HG02623 (cell line): ENCODE measurements around the gene VPS26C.
A peak's percentile ranks its signal among the peaks of the same experiment; 100 is the strongest.

Source experiments
- ATAC-seq: cut with Tn5 transposase; IDR thresholded peaks from one replicate; pipeline ENCODE4 v1.9.1; 2021; ENCODE audit warnings: moderate library complexity; ENCODE audit not compliant: unreplicated experiment

VPS26C gene

GRCh38 chr21:37266515-37267221, 466 bp downstream of the VPS26C start:
- ATAC-seq: peak; percentile 1

- no peak for ATAC-seq
Observed at GRCh38 chr21:37264808-37265207, 2.3 kb downstream of the VPS26C start.

- no peak for ATAC-seq
Observed at GRCh38 chr21:37263827-37264600, 3.1 kb downstream of the VPS26C start.

GRCh38 chr21:37259426-37259825, 7.7 kb downstream of the VPS26C start:
- no peak for ATAC-seq

- peak; percentile 65 for ATAC-seq
Observed at GRCh38 chr21:37257967-37258877, 8.9 kb downstream of the VPS26C start.

GRCh38 chr21:37257511-37257966, 9.6 kb downstream of the VPS26C start:
- peak; percentile 28 for ATAC-seq

- ATAC-seq: no peak
Observed at GRCh38 chr21:37253991-37254390, 13.1 kb downstream of the VPS26C start.

- ATAC-seq: no peak
Observed at GRCh38 chr21:37251294-37251634, 15.9 kb downstream of the VPS26C start.

- no peak for ATAC-seq
Observed at GRCh38 chr21:37249112-37249904, 17.8 kb downstream of the VPS26C start.

GRCh38 chr21:37248298-37248697, 18.8 kb downstream of the VPS26C start:
- ATAC-seq: no peak

- no peak for ATAC-seq
Observed at GRCh38 chr21:37245151-37245550, 22.0 kb downstream of the VPS26C start.

- no peak for ATAC-seq
Observed at GRCh38 chr21:37244501-37245095, 22.5 kb downstream of the VPS26C start.

GRCh38 chr21:37243961-37244360, 23.2 kb downstream of the VPS26C start:
- ATAC-seq: no peak

- no peak for ATAC-seq
Observed at GRCh38 chr21:37241426-37241825, 25.7 kb downstream of the VPS26C start.

GRCh38 chr21:37240978-37241377, 26.2 kb downstream of the VPS26C start:
- ATAC-seq: no peak

GRCh38 chr21:37237764-37238163, 29.4 kb downstream of the VPS26C start:
- no peak for ATAC-seq

GRCh38 chr21:37237346-37237745, 29.8 kb downstream of the VPS26C start:
- ATAC-seq: no peak

- no peak for ATAC-seq
Observed at GRCh38 chr21:37233551-37234146, 33.5 kb downstream of the VPS26C start.

GRCh38 chr21:37232274-37233018, 34.7 kb downstream of the VPS26C start:
- no peak for ATAC-seq
